Measurements from ENCODE around the gene SLC26A1. TPM values are rescaled to one million over a fixed set of nuclear protein-coding genes. Genes with fewer than 3 reads are reported as not detected.

SLC26A1 gene
- total RNA-seq, 2 donors from 2014 or later = 1.6 TPM

- Histone ChIP-seq H3K9me3 (no peaks in the 10 kb centered on the region), H3K27ac (no peak overlapping the region), H3K4me1 (peaks cover 10% of the 10 kb centered on the region), H3K4me3 (no peak overlapping the region), H3K36me3 (replicated peaks in 1 of 2; ENCODE audit: insufficient read depth in 1 of 2, low read depth in 2 of 2) (no peaks in the 10 kb centered on the region), H3K27me3 (no peaks in the 10 kb centered on the region)
- WGBS, 2 donors = 80 to 91% methylated on average over 1 to 23 of the region's 23 CpGs
- no peak for ATAC-seq
- DNase-seq = no peak
- TF ChIP-seq POLR2A (IDR thresholded peaks at IDR 0.05) = no peak
- intact Hi-C loops (cut with DNase I) = no loop called here
Observed at GRCh38 chr4:964346-965025, 28.7 kb downstream of the SLC26A1 start.

DNA sequence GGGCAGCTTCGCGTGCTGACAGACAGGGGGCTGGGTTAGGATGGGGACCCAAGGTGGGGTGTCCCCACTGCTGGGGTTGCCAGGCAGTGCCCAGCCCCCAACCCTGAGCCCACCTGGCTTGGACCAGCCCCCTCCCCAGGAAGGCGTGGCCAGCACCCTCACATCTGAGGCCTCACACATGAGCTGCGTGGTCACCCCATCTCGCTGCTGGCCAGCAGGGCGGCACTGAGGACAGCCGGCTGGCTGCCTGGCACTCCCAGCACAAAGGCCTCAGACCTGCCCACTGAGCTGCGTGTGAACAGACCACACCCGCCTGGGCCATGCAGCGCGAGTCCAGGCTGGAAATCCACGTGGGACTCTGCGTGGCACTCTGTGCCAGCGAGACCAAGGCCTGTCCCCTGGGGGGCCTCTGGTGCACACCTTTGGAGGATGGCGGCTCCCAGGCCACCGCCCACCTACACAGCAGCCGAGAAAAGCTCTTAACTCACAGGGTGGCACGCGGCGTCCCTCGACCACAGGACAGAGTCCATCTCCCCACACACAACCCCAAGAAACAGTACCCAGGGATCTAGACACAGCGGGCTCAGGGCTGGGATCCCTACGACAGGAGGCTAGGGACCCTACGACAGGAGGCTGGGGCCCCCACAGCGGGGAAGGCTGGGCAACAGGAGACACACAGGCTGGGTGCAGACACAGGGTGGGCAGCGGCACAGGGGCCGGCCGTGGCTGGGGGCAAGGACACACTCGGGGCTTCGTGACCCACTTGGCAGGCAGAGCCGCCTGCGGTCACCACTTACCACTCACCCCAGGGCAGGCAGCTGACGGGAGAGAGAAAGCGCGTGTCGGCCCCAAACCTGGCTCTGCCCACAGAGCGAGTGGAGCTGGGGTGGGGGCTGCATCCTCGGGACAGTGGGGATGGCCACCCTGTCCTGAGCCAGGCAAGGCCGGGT lies 29.7 kb downstream of the SLC26A1 start:
- intact Hi-C loops (cut with DNase I) = no loop called here
- H3K27ac ChIP-seq = no peak overlapping the region
- DNase-seq (no peak), ATAC-seq (no peak)
- no peak for TF ChIP-seq POLR2A (IDR thresholded peaks at IDR 0.05)
- TF ChIP-seq, protein P1, sequence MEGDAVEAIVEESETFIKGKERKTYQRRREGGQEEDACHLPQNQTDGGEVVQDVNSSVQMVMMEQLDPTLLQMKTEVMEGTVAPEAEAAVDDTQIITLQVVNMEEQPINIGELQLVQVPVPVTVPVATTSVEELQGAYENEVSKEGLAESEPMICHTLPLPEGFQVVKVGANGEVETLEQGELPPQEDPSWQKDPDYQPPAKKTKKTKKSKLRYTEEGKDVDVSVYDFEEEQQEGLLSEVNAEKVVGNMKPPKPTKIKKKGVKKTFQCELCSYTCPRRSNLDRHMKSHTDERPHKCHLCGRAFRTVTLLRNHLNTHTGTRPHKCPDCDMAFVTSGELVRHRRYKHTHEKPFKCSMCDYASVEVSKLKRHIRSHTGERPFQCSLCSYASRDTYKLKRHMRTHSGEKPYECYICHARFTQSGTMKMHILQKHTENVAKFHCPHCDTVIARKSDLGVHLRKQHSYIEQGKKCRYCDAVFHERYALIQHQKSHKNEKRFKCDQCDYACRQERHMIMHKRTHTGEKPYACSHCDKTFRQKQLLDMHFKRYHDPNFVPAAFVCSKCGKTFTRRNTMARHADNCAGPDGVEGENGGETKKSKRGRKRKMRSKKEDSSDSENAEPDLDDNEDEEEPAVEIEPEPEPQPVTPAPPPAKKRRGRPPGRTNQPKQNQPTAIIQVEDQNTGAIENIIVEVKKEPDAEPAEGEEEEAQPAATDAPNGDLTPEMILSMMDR (IDR thresholded peaks at IDR 0.05) = no peak
- H3K4me3 ChIP-seq = no peak overlapping the region
- no peaks in the 10 kb centered on the region for H3K9me3 ChIP-seq
- peaks cover 3% of the 10 kb centered on the region for H3K4me1 ChIP-seq
- 89 to 93% methylated on average over 23 to 35 of the region's 39 CpGs for WGBS, 2 donors
- H3K36me3 ChIP-seq (replicated peaks in 1 of 2; ENCODE audit: insufficient read depth in 1 of 2, low read depth in 2 of 2) = no peaks in the 10 kb centered on the region
- no peaks in the 10 kb centered on the region for H3K27me3 ChIP-seq

GRCh38 chr4:962231-963208 lies 30.7 kb downstream of the SLC26A1 start:
- 88% methylated on average over 7 to 46 of the region's 54 CpGs for WGBS, 2 donors
- Histone ChIP-seq H3K9me3 (no peaks in the 10 kb centered on the region), H3K27me3 (no peaks in the 10 kb centered on the region), H3K4me1 (no peaks in the 10 kb centered on the region), H3K4me3 (no peak overlapping the region), H3K27ac (no peak overlapping the region), H3K36me3 (replicated peaks in 1 of 2; ENCODE audit: insufficient read depth in 1 of 2, low read depth in 2 of 2) (no peaks in the 10 kb centered on the region)
- intact Hi-C loops (cut with DNase I) = no loop called here
- ATAC-seq (no peak), DNase-seq (no peak)
- TF ChIP-seq, protein P1 (IDR thresholded peaks at IDR 0.05) = no peak
- no peak for TF ChIP-seq POLR2A (IDR thresholded peaks at IDR 0.05)

- Histone ChIP-seq H3K36me3 (replicated peaks in 1 of 2; ENCODE audit: insufficient read depth in 1 of 2, low read depth in 2 of 2) (no peaks in the 10 kb centered on the region), H3K9me3 (no peaks in the 10 kb centered on the region), H3K27ac (no peak overlapping the region), H3K4me1 (no peaks in the 10 kb centered on the region), H3K27me3 (no peaks in the 10 kb centered on the region), H3K4me3 (no peak overlapping the region)
- DNase-seq (no peak), ATAC-seq (no peak)
- 90 to 94% methylated on average over 2 to 49 of the region's 52 CpGs for WGBS, 2 donors
- TF ChIP-seq, protein P1 (IDR thresholded peaks at IDR 0.05) = no peak
- TF ChIP-seq POLR2A (IDR thresholded peaks at IDR 0.05) = no peak
- intact Hi-C loops (cut with DNase I) = no loop called here
Observed at GRCh38 chr4:961351-962230, 31.6 kb downstream of the SLC26A1 start.

Data from body of pancreas (tissue), 4 donors.